SK-N-MC (cell line): ENCODE data around the gene CEP192.

Experiments used
- EZH2 ChIP-seq: fragments of 200-600 bp; sonication (generic); IDR thresholded peaks from one replicate; pipeline ENCODE4 v1.6.1; 2017; ENCODE audit warnings: antibody characterized with exemption
- POLR2AphosphoS5 ChIP-seq: IDR thresholded peaks from 2 replicates; pipeline ENCODE4 v1.6.1; 2012; ENCODE audit warnings: mild to moderate bottlenecking, low read depth, low read length, borderline replicate concordance

DNA sequence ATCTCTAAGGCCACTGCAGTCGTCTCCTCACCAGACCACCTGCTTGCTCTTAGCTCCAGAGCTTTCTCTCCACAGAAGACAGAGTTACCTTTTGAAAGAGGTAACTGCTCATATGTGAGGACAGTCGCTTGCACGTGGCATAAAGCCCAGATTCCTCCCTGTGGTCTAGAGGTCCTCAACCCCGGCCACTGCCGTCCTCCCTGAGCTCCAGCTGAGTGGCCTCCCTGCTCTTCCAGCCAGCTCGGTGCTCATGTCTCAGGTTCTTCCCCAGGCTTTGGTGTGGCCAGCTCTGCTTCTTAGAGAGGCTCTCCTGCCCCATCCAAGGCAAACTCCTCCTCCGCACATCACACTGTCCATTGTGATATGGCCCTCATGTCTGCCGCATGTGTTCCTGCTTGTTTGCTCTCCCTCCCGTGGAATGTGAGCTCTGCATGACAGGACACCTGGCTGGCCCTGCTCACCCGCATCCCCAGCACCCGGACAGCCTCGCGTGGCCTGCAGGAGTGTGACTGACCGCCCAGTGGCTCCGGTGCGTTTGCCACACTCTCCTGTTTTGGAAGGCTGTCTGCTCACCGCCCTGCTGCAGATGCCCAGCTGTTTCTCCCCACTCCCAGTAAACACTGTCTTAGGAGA lies 135.9 kb downstream of the CEP192 start:
- no peak for TF ChIP-seq POLR2AphosphoS5
- TF ChIP-seq EZH2 = no peak
